Heart left ventricle (tissue), 13 donors: Measurements from ENCODE around the gene CD4.

ENCODE experiments used
- POLR2A ChIP-seq, 2 donors: fragments of 450-650 bp; IDR thresholded peaks; one replicate each; pipeline ENCODE4 v1.6.1; 2017; ENCODE audit warnings: antibody characterized with exemption in 2 of 2, mild to moderate bottlenecking in 2 of 2, moderate library complexity in 2 of 2
- TF ChIP-seq, protein P1 (sequence below), 12 donors: fragments of 200-600 bp; sonication (generic) in 4 of 12; IDR thresholded peaks; one replicate each; pipeline versions ENCODE4 v1.5.0 to v1.8.0; 2018 to 2022; ENCODE audit warnings: antibody characterized with exemption in 12 of 12, mild to moderate bottlenecking in 5 of 12
- donor health status: ischemic (EF 13 %, LVEDD 7.1; RV severe dilation, severe dysfunction).
- donor health status: DM: no; HTN: yes; CAD: no.
- donor health status: DM: no; HTN: no; CAD: no.
- donor health status: ischemic (EF 25% LVEDD 6.9; RV normal size, moderate dysfunction).
- donor health status: ischemic (EF 25% LVEDD 5.7; RV mildly dilated, moderate dysfunction).
- donor health status: ischemic (EF 35%, LVEDD 5.7; RV mildly dilated, moderate dysfunction).
- donor health status: nonischemic (EF 11% LVEDD 7.7; RV severe dilation, severe dysfunction).
- donor health status: DM: yes; HTN: yes; CAD: no.
- donor health status: PGD.
- donor health status: ischemic (EF 29% LVEDD 5.4; RV normal size, mild dysfunction).
- donor health status: nonischemic (EF 23%, LVEDD 6.1; RV moderate dilation, normal function).

- TF ChIP-seq, protein P1, sequence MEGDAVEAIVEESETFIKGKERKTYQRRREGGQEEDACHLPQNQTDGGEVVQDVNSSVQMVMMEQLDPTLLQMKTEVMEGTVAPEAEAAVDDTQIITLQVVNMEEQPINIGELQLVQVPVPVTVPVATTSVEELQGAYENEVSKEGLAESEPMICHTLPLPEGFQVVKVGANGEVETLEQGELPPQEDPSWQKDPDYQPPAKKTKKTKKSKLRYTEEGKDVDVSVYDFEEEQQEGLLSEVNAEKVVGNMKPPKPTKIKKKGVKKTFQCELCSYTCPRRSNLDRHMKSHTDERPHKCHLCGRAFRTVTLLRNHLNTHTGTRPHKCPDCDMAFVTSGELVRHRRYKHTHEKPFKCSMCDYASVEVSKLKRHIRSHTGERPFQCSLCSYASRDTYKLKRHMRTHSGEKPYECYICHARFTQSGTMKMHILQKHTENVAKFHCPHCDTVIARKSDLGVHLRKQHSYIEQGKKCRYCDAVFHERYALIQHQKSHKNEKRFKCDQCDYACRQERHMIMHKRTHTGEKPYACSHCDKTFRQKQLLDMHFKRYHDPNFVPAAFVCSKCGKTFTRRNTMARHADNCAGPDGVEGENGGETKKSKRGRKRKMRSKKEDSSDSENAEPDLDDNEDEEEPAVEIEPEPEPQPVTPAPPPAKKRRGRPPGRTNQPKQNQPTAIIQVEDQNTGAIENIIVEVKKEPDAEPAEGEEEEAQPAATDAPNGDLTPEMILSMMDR (IDR thresholded peaks at IDR 0.05): no peak
- no peak for TF ChIP-seq POLR2A (IDR thresholded peaks at IDR 0.05)
Measured at GRCh38 chr12:6799147-6799546, 9.8 kb downstream of the CD4 start.
